Activated CD4-positive, alpha-beta T cell treated with anti-CD3 and anti-CD28 coated beads for 36 hours (primary cell): ENCODE measurements around the gene FARP1. TPM values are rescaled to one million over a fixed set of nuclear protein-coding genes. Genes with fewer than 3 reads are reported as not detected.

Experiments
- ATAC-seq: fragments of 200-7000 bp; cut with Tn5 transposase; one replicate; pipeline ENCODE4 v1.10.0; 2021; ENCODE audit warnings: mild to moderate bottlenecking, moderate library complexity
- CTCF ChIA-PET: fragments of 350-600 bp; sonication (Branson Sonifier 250); formaldehyde crosslinking; loops from one replicate; lab custom pipeline; 2021; ENCODE audit warnings: antibody characterized with exemption; lab: Charles Lee
- POLR2A ChIA-PET: fragments of 350-600 bp; sonication (Branson Sonifier 250); formaldehyde crosslinking; loops from one replicate; lab custom pipeline; 2021; ENCODE audit warnings: antibody characterized with exemption, inconsistent platforms; lab: Charles Lee
- DNase-seq: peaks from one replicate; pipeline ENCODE4 v3.0.0-alpha.2; 2020
- H3K27ac Mint-ChIP-seq: one replicate; pipeline ENCODE4 v1.8.0; 2021; ENCODE audit warnings: mixed read lengths
- H3K27me3 Mint-ChIP-seq: one replicate; pipeline ENCODE4 v1.8.0; 2021; ENCODE audit warnings: mixed read lengths
- H3K36me3 Mint-ChIP-seq: one replicate; pipeline ENCODE4 v1.8.0; 2021; ENCODE audit warnings: low read depth, mixed read lengths
- H3K4me1 Mint-ChIP-seq: one replicate; pipeline ENCODE4 v1.8.0; 2021; ENCODE audit warnings: mixed read lengths
- H3K4me3 Mint-ChIP-seq: one replicate; pipeline ENCODE4 v1.8.0; 2021; ENCODE audit warnings: mild to moderate bottlenecking, moderate library complexity, mixed read lengths
- H3K9me3 Mint-ChIP-seq: one replicate; pipeline ENCODE4 v1.8.0; 2021; ENCODE audit warnings: low read depth, mixed read lengths
- intact Hi-C, 2 experiments: fragments of 100-400 bp; cut with DNase I in 1 of 2; cut with micrococcal nuclease in 1 of 2; formaldehyde crosslinking; loops; one replicate each; pipeline versions ENCODE4 v1.14.2 to v1.15.1; 2022 to 2024; cut with DNase I, micrococcal nuclease
- total RNA-seq, 2 experiments: library from RNA; stranded (reverse); gene quantifications; one replicate each; pipeline ENCODE4 v1.2.3, GENCODE V29; 2021

FARP1 gene
- total RNA-seq, 2 experiments from 2014 or later = 0.25 to 0.40 TPM

GRCh38 chr13:98370806-98371515 lies 228.1 kb downstream of the FARP1 start:
- ATAC-seq = no peak
- H3K27me3 Mint-ChIP-seq = peaks cover 16% of the 10 kb centered on the region
- CTCF ChIA-PET = interaction anchor here (0.6 kb wide), 1 partner anchor 84 kb away, joined by 5 read pairs; no protein-coding TSS in a partner anchor
- no peak overlapping the region for H3K4me3 Mint-ChIP-seq
- intact Hi-C loops = no loop called here
- POLR2A ChIA-PET = no interaction called here
- DNase-seq = no peak
- peaks cover 1% of the 10 kb centered on the region for H3K9me3 Mint-ChIP-seq
- no peaks in the 10 kb centered on the region for H3K36me3 Mint-ChIP-seq
- H3K27ac Mint-ChIP-seq = no peak overlapping the region
- H3K4me1 Mint-ChIP-seq = no peaks in the 10 kb centered on the region

- POLR2A ChIA-PET = no interaction called here
- no peak overlapping the region for H3K27ac Mint-ChIP-seq
- ATAC-seq = no peak
- peaks cover 14% of the 10 kb centered on the region for H3K27me3 Mint-ChIP-seq
- H3K9me3 Mint-ChIP-seq = peaks cover 1% of the 10 kb centered on the region
- no peak overlapping the region for H3K4me3 Mint-ChIP-seq
- intact Hi-C loops = no loop called here
- CTCF ChIA-PET = interaction anchor here (0.6 kb wide), 1 partner anchor 84 kb away, joined by 5 read pairs; no protein-coding TSS in a partner anchor
- H3K4me1 Mint-ChIP-seq = no peaks in the 10 kb centered on the region
- no peaks in the 10 kb centered on the region for H3K36me3 Mint-ChIP-seq
- no peak for DNase-seq
Observed at GRCh38 chr13:98371516-98372023, 228.7 kb downstream of the FARP1 start.

- intact Hi-C loops = no loop called here
- peaks cover 1% of the 10 kb centered on the region for H3K9me3 Mint-ChIP-seq
- POLR2A ChIA-PET = no interaction called here
- no peak overlapping the region for H3K27ac Mint-ChIP-seq
- no peaks in the 10 kb centered on the region for H3K4me1 Mint-ChIP-seq
- no peak overlapping the region for H3K4me3 Mint-ChIP-seq
- peaks cover 13% of the 10 kb centered on the region for H3K27me3 Mint-ChIP-seq
- ATAC-seq = no peak
- H3K36me3 Mint-ChIP-seq = no peaks in the 10 kb centered on the region
- CTCF ChIA-PET = no interaction called here
- DNase-seq = no peak
Observed at GRCh38 chr13:98372876-98373275, 230.0 kb downstream of the FARP1 start.

GRCh38 chr13:98374750-98375149 lies 231.9 kb downstream of the FARP1 start:
- CTCF ChIA-PET = interaction anchor here (0.6 kb wide), 1 partner anchor 124 kb away, joined by 3 read pairs; no protein-coding TSS in a partner anchor
- POLR2A ChIA-PET = no interaction called here
- no peaks in the 10 kb centered on the region for H3K36me3 Mint-ChIP-seq
- intact Hi-C loops = no loop called here
- peaks cover 12% of the 10 kb centered on the region for H3K27me3 Mint-ChIP-seq
- no peaks in the 10 kb centered on the region for H3K4me1 Mint-ChIP-seq
- no peak for DNase-seq
- H3K27ac Mint-ChIP-seq = no peak overlapping the region
- H3K9me3 Mint-ChIP-seq = peaks cover 1% of the 10 kb centered on the region
- H3K4me3 Mint-ChIP-seq = no peak overlapping the region
- ATAC-seq = no peak

GRCh38 chr13:98377635-98378378 lies 234.9 kb downstream of the FARP1 start:
- ChIA-PET CTCF (interaction anchor here (0.6 kb wide), 1 partner anchor 523 kb away, joined by 3 read pairs; no protein-coding TSS in a partner anchor), POLR2A (no interaction called here)
- Mint-ChIP-seq H3K4me1 (no peaks in the 10 kb centered on the region), H3K4me3 (no peak overlapping the region), H3K27me3 (peaks cover 2% of the 10 kb centered on the region), H3K36me3 (no peaks in the 10 kb centered on the region), H3K27ac (no peak overlapping the region), H3K9me3 (peaks cover 1% of the 10 kb centered on the region)
- ATAC-seq (no peak), DNase-seq (no peak)
- intact Hi-C loops = no loop called here

GRCh38 chr13:98384739-98385138 lies 241.8 kb downstream of the FARP1 start:
- Mint-ChIP-seq H3K27ac (no peak overlapping the region), H3K27me3 (peaks cover 19% of the 10 kb centered on the region), H3K4me3 (no peak overlapping the region), H3K36me3 (no peaks in the 10 kb centered on the region), H3K4me1 (no peaks in the 10 kb centered on the region), H3K9me3 (no peaks in the 10 kb centered on the region)
- DNase-seq (no peak), ATAC-seq (no peak)
- ChIA-PET POLR2A (no interaction called here), CTCF (interaction anchor here (1.0 kb wide), 1 partner anchor 61 kb away, joined by 3 read pairs; no protein-coding TSS in a partner anchor)
- intact Hi-C loops = no loop called here

- intact Hi-C loops = no loop called here
- ChIA-PET CTCF (interaction anchor here (1.0 kb wide), 1 partner anchor 60 kb away, joined by 3 read pairs; no protein-coding TSS in a partner anchor), POLR2A (no interaction called here)
- Mint-ChIP-seq H3K4me1 (no peaks in the 10 kb centered on the region), H3K9me3 (no peaks in the 10 kb centered on the region), H3K4me3 (no peak overlapping the region), H3K27ac (no peak overlapping the region), H3K27me3 (peaks cover 21% of the 10 kb centered on the region), H3K36me3 (no peaks in the 10 kb centered on the region)
- no peak for DNase-seq
- ATAC-seq = no peak
Observed at GRCh38 chr13:98385606-98386005, 242.7 kb downstream of the FARP1 start.

GRCh38 chr13:98386637-98387036 lies 243.7 kb downstream of the FARP1 start:
- Mint-ChIP-seq H3K4me3 (no peak overlapping the region), H3K27ac (no peak overlapping the region), H3K4me1 (no peaks in the 10 kb centered on the region), H3K9me3 (no peaks in the 10 kb centered on the region), H3K36me3 (no peaks in the 10 kb centered on the region), H3K27me3 (peaks cover 21% of the 10 kb centered on the region)
- ChIA-PET POLR2A (no interaction called here), CTCF (interaction anchor here (0.6 kb wide), 1 partner anchor 13 kb away, joined by 3 read pairs; no protein-coding TSS in a partner anchor)
- intact Hi-C loops = no loop called here
- DNase-seq (no peak), ATAC-seq (no peak)

GRCh38 chr13:98389319-98389718 lies 246.4 kb downstream of the FARP1 start:
- CTCF ChIA-PET = no interaction called here

GRCh38 chr13:98390086-98390715 lies 247.3 kb downstream of the FARP1 start:
- Mint-ChIP-seq H3K9me3 (no peaks in the 10 kb centered on the region), H3K36me3 (no peaks in the 10 kb centered on the region), H3K27ac (no peak overlapping the region), H3K4me3 (no peak overlapping the region), H3K27me3 (peaks cover 2% of the 10 kb centered on the region), H3K4me1 (no peaks in the 10 kb centered on the region)
- intact Hi-C loops = no loop called here
- no peak for ATAC-seq
- ChIA-PET CTCF (no interaction called here), POLR2A (no interaction called here)
- no peak for DNase-seq

More at GRCh38 chr13:98389319-98389718, 246.4 kb downstream of the FARP1 start:
- POLR2A ChIA-PET = no interaction called here
- H3K4me1 Mint-ChIP-seq = no peaks in the 10 kb centered on the region
- ATAC-seq (no peak), DNase-seq (no peak)
- H3K4me3 Mint-ChIP-seq = no peak overlapping the region
- intact Hi-C loops = no loop called here
- no peaks in the 10 kb centered on the region for H3K36me3 Mint-ChIP-seq
- peaks cover 8% of the 10 kb centered on the region for H3K27me3 Mint-ChIP-seq
- no peak overlapping the region for H3K27ac Mint-ChIP-seq
- H3K9me3 Mint-ChIP-seq = no peaks in the 10 kb centered on the region

GRCh38 chr13:98393873-98394272 lies 251.0 kb downstream of the FARP1 start:
- peaks cover 2% of the 10 kb centered on the region for H3K27me3 Mint-ChIP-seq
- H3K4me1 Mint-ChIP-seq = no peaks in the 10 kb centered on the region
- CTCF ChIA-PET = no interaction called here
- H3K36me3 Mint-ChIP-seq = no peaks in the 10 kb centered on the region
- no peak overlapping the region for H3K4me3 Mint-ChIP-seq
- POLR2A ChIA-PET = no interaction called here
- no peaks in the 10 kb centered on the region for H3K9me3 Mint-ChIP-seq
- intact Hi-C loops = no loop called here
- no peak overlapping the region for H3K27ac Mint-ChIP-seq
- no peak for ATAC-seq
- DNase-seq = no peak
